Ascending aorta (tissue), 2 donors: ENCODE results near the gene HOXC6. TPM values are rescaled to one million over a fixed set of nuclear protein-coding genes. Genes with fewer than 3 reads are reported as not detected.
"Not testable (repeated sequence)": the region's sequence is repeated elsewhere in the genome, so short reads cannot be mapped to it uniquely, and the experiment has no call there.

Experiments used
- DNase-seq, 2 donors: peaks; one replicate each; pipeline ENCODE4 v3.0.0-alpha.2; 2019; ENCODE audit warnings: low spot score in 2 of 2
- H3K27ac ChIP-seq, 2 donors: fragments of 200-600 bp; sonication (generic); one replicate each; pipeline ENCODE4 v1.5.1; 2016 to 2017; ENCODE audit warnings: mild to moderate bottlenecking in 1 of 2
- H3K27me3 ChIP-seq: fragments of 200-600 bp; sonication (generic); one replicate; pipeline ENCODE4 v1.5.1; 2017
- H3K36me3 ChIP-seq, 2 donors: fragments of 200-600 bp; sonication (generic); one replicate each; pipeline ENCODE4 v1.5.1; 2016
- H3K4me1 ChIP-seq, 2 donors: fragments of 200-600 bp; sonication (generic); one replicate each; pipeline ENCODE4 v1.5.1; 2016 to 2017; ENCODE audit warnings: mild to moderate bottlenecking in 1 of 2
- H3K4me3 ChIP-seq, 2 donors: fragments of 200-600 bp; sonication (generic); one replicate each; pipeline ENCODE4 v1.5.1; 2016 to 2017; ENCODE audit warnings: mild to moderate bottlenecking in 1 of 2
- H3K9me3 ChIP-seq, 2 donors: fragments of 200-600 bp; sonication (generic); one replicate each; pipeline ENCODE4 v1.5.1; 2016
- CTCF ChIP-seq, 3 experiments: fragments of 200-600 bp in 2 of 3; fragments of 450-650 bp in 1 of 3; sonication (generic) in 2 of 3; IDR thresholded peaks; one replicate each; pipeline ENCODE4 v1.5.1; 2016 to 2019; ENCODE audit warnings: antibody characterized with exemption in 3 of 3, mild to moderate bottlenecking in 1 of 3, moderate library complexity in 1 of 3
- intact Hi-C: fragments of 100-400 bp; cut with DNase I; formaldehyde crosslinking; loops from one replicate; pipeline ENCODE4 v1.15.1; 2023
- total RNA-seq: library from RNA; depleted of rRNA; stranded (reverse); fragments of >200 nt; gene quantifications from one replicate; pipeline ENCODE4 v1.1.0, GENCODE V29; 2016

The HOXC6 gene
- total RNA-seq, 1 donor from 2014 or later, result 7.6 TPM

GRCh38 chr12:54038871-54039414 is 10.7 kb downstream of the HOXC6 start:
- Histone ChIP-seq H3K4me1 (peaks cover 0 to 2% of the 10 kb centered on the region in 2 donors), H3K9me3 (no peaks in the 10 kb centered on the region), H3K27ac (no peak overlapping the region), H3K36me3 (no peaks in the 10 kb centered on the region), H3K27me3 (no peaks in the 10 kb centered on the region), H3K4me3 (peak overlapping the region in 1 of 2 donors; percentile 19)
- TF ChIP-seq CTCF (IDR thresholded peaks at IDR 0.05), result no peak
- intact Hi-C loops, result no loop called here
- no peak for DNase-seq

- TF ChIP-seq CTCF (IDR thresholded peaks at IDR 0.05), result no peak
- no peak for DNase-seq
- H3K36me3 ChIP-seq, result no peaks in the 10 kb centered on the region
- no peak overlapping the region for H3K27ac ChIP-seq
- intact Hi-C loops, result no loop called here
- H3K27me3 ChIP-seq, result no peaks in the 10 kb centered on the region
- H3K9me3 ChIP-seq, result no peaks in the 10 kb centered on the region
- H3K4me1 ChIP-seq, result no peaks in the 10 kb centered on the region
- peak overlapping the region in 1 of 2 donors; percentile 19 for H3K4me3 ChIP-seq
Observed at GRCh38 chr12:54039417-54040147, 11.3 kb downstream of the HOXC6 start.

- no peak for TF ChIP-seq CTCF (IDR thresholded peaks at IDR 0.05)
- Histone ChIP-seq H3K27me3 (no peaks in the 10 kb centered on the region), H3K27ac (no peak overlapping the region), H3K9me3 (no peaks in the 10 kb centered on the region), H3K4me1 (no peaks in the 10 kb centered on the region), H3K36me3 (no peaks in the 10 kb centered on the region), H3K4me3 (peak overlapping the region in 1 of 2 donors; percentile 19)
- no peak for DNase-seq
- intact Hi-C loops, result no loop called here
Observed at GRCh38 chr12:54040148-54040494, 11.9 kb downstream of the HOXC6 start.

- H3K27ac ChIP-seq, result no peak overlapping the region
- H3K4me1 ChIP-seq, result no peaks in the 10 kb centered on the region
- no peaks in the 10 kb centered on the region for H3K36me3 ChIP-seq
- H3K27me3 ChIP-seq, result no peaks in the 10 kb centered on the region
- no peak overlapping the region for H3K4me3 ChIP-seq
- no peak for DNase-seq
- intact Hi-C loops, result no loop called here
- H3K9me3 ChIP-seq, result no peaks in the 10 kb centered on the region
- no peak for TF ChIP-seq CTCF (IDR thresholded peaks at IDR 0.05)
Observed at GRCh38 chr12:54040648-54041047, 12.4 kb downstream of the HOXC6 start.

DNA sequence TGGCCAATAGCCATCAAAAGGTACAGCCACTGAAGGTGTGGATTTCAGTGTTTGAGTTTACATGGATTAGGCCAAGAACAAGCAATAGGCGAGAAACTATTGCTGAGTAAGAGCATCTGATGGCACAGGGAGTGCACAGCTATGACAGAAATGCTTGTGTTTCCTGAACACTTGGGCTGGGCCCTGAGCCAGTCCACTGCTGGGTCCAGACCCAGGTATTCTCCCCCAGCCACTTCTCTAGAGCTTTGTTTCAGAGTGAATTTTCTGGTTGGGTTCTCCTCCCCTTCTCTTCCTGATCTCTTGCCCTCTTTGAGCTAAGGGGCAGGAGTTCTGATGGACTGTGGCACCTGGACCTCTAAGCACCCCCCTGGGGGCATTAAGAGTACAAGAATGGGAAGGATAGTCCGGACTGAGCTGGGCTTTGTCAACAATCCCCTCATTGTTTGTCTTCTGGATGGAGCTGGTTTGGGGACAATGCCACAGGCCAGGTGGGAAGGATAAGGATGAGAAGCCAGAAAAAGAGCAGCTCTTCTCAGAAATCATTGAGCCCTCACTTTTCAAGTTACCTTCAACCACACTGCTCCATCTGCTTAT is 13.0 kb downstream of the HOXC6 start:
- no peak for TF ChIP-seq CTCF (IDR thresholded peaks at IDR 0.05)
- Histone ChIP-seq H3K27me3 (no peaks in the 10 kb centered on the region), H3K4me3 (no peak overlapping the region), H3K36me3 (no peaks in the 10 kb centered on the region), H3K9me3 (no peaks in the 10 kb centered on the region), H3K27ac (no peak overlapping the region), H3K4me1 (no peaks in the 10 kb centered on the region)
- intact Hi-C loops, result no loop called here
- DNase-seq, result no peak

GRCh38 chr12:54042033-54042432 is 13.8 kb downstream of the HOXC6 start:
- intact Hi-C loops, H3K9me3 ChIP-seq, H3K4me1 ChIP-seq, H3K27ac ChIP-seq, H3K27me3 ChIP-seq, H3K4me3 ChIP-seq, DNase-seq, H3K36me3 ChIP-seq: not testable (repeated sequence)
